SK-N-SH treated with all-trans-retinoic acid at 6 μM for 48 hours (cell line): ENCODE data around the gene TMEM132D.

Experiments used
- ATAC-seq: fragments of 200-7000 bp; cut with Tn5 transposase; 3 replicates; pipeline ENCODE4 v1.9.1; 2020; ENCODE audit warnings: mild to moderate bottlenecking, moderate library complexity
- ARNTL ChIP-seq: fragments of 450-650 bp; formaldehyde crosslinking; IDR thresholded peaks from 2 replicates; pipeline ENCODE4 v1.5.0; 2020; ENCODE audit warnings: low read depth, mild to moderate bottlenecking, moderate library complexity, borderline replicate concordance
- BACH2 ChIP-seq: fragments of 250-450 bp; sonication (Bioruptor Pico); IDR thresholded peaks from 2 replicates; pipeline ENCODE4 v1.9.0; 2021; ENCODE audit warnings: mild to moderate bottlenecking, borderline replicate concordance
- CREB5 ChIP-seq: fragments of 250-450 bp; sonication (Bioruptor Pico); IDR thresholded peaks from 2 replicates; pipeline ENCODE4 v1.5.1; 2020; ENCODE audit warnings: low read depth, mild to moderate bottlenecking, moderate library complexity
- CSDC2 ChIP-seq: fragments of 250-450 bp; sonication (Bioruptor Pico); IDR thresholded peaks from 2 replicates; pipeline ENCODE4 v1.5.0; 2020; ENCODE audit warnings: mild to moderate bottlenecking, moderate library complexity
- CSRNP3 ChIP-seq: fragments of 250-450 bp; sonication (Bioruptor Pico); IDR thresholded peaks from 2 replicates; pipeline ENCODE4 v1.5.1; 2021; ENCODE audit warnings: mild to moderate bottlenecking, moderate library complexity
- ESRRG ChIP-seq: fragments of 250-450 bp; sonication (Bioruptor Pico); IDR thresholded peaks from 2 replicates; pipeline ENCODE4 v1.6.1; 2021; ENCODE audit warnings: mild to moderate bottlenecking
- GLIS3 ChIP-seq: fragments of 250-450 bp; sonication (Bioruptor Pico); IDR thresholded peaks from 2 replicates; pipeline ENCODE4 v1.5.0; 2020; ENCODE audit warnings: mild to moderate bottlenecking, moderate library complexity
- ISL1 ChIP-seq: fragments of 250-450 bp; sonication (Bioruptor Pico); IDR thresholded peaks from 2 replicates; pipeline ENCODE4 v2.1.2; 2022; ENCODE audit warnings: mild to moderate bottlenecking, moderate library complexity
- OSR1 ChIP-seq: fragments of 250-450 bp; sonication (Bioruptor Pico); IDR thresholded peaks from 2 replicates; pipeline ENCODE4 v1.8.0; 2022; ENCODE audit warnings: moderate library complexity, mild to moderate bottlenecking, inconsistent platforms
- RARB ChIP-seq: fragments of 250-450 bp; sonication (Bioruptor Pico); IDR thresholded peaks from 2 replicates; pipeline ENCODE4 v1.8.0; 2021; ENCODE audit warnings: mild to moderate bottlenecking, moderate library complexity
- SNAI2 ChIP-seq: fragments of 250-450 bp; sonication (Bioruptor Pico); IDR thresholded peaks from 2 replicates; pipeline ENCODE4 v1.5.0; 2020; ENCODE audit warnings: mild to moderate bottlenecking, moderate library complexity
- TOX ChIP-seq: fragments of 250-450 bp; sonication (Bioruptor Pico); IDR thresholded peaks from 2 replicates; pipeline ENCODE4 v1.8.0; 2021; ENCODE audit warnings: mild to moderate bottlenecking, moderate library complexity, borderline replicate concordance
- ZFP3 ChIP-seq: fragments of 250-450 bp; sonication (Bioruptor Pico); IDR thresholded peaks from 2 replicates; pipeline ENCODE4 v1.5.0; 2020; ENCODE audit warnings: mild to moderate bottlenecking, moderate library complexity
- ZFP30 ChIP-seq: fragments of 450-650 bp; formaldehyde crosslinking; IDR thresholded peaks from 2 replicates; pipeline ENCODE4 v1.5.0; 2022; ENCODE audit warnings: mild to moderate bottlenecking, moderate library complexity
- ZNF565 ChIP-seq: fragments of 450-650 bp; formaldehyde crosslinking; conservative IDR thresholded peaks from 2 replicates; pipeline ENCODE4 v1.5.0; 2020; ENCODE audit warnings: low read depth, mild to moderate bottlenecking, moderate library complexity
- ZNF8 ChIP-seq: fragments of 450-650 bp; formaldehyde crosslinking; IDR thresholded peaks from 2 replicates; pipeline ENCODE4 v1.5.0; 2020; ENCODE audit warnings: mild to moderate bottlenecking, moderate library complexity
- TF ChIP-seq, protein P1 (sequence below): fragments of 250-450 bp; sonication (Bioruptor Pico); IDR thresholded peaks from 2 replicates; pipeline ENCODE4 v1.8.0; 2020; ENCODE audit warnings: mild to moderate bottlenecking, moderate library complexity, borderline replicate concordance
- TF ChIP-seq, protein P2 (sequence below): fragments of 250-450 bp; sonication (Bioruptor Pico); IDR thresholded peaks from 2 replicates; pipeline ENCODE4 v1.5.0; 2020; ENCODE audit warnings: mild to moderate bottlenecking, moderate library complexity

The TMEM132D gene

DNA sequence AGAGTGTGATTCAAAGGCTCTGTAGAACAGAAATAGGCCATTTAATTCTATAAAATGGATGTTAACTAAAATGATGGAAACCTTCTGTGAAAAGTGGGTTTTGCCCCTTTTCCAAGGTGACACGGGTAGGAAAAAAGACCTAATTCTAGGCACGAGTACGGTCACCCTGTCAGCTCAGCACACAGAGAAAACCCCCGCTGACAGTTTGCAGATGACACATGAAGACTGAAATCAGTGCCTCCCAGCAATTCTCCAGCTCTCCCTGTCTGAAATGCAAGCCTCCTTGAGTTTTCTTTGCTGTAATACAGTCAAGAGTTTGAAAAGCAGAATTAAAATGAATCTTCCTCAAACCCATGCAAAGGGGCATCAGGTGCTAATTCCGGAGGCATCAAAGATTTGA, 230.0 kb downstream of the TMEM132D start (continued):
- no peak for TF ChIP-seq TOX (CRISPR knock-in tag)
- TF ChIP-seq ISL1 (CRISPR knock-in tag), result no peak
- no peak for TF ChIP-seq CSDC2 (CRISPR knock-in tag)
- TF ChIP-seq CREB5 (CRISPR knock-in tag), result no peak
- no peak for TF ChIP-seq ESRRG (CRISPR knock-in tag)
- TF ChIP-seq ZNF8, result no peak
- TF ChIP-seq, protein P1, sequence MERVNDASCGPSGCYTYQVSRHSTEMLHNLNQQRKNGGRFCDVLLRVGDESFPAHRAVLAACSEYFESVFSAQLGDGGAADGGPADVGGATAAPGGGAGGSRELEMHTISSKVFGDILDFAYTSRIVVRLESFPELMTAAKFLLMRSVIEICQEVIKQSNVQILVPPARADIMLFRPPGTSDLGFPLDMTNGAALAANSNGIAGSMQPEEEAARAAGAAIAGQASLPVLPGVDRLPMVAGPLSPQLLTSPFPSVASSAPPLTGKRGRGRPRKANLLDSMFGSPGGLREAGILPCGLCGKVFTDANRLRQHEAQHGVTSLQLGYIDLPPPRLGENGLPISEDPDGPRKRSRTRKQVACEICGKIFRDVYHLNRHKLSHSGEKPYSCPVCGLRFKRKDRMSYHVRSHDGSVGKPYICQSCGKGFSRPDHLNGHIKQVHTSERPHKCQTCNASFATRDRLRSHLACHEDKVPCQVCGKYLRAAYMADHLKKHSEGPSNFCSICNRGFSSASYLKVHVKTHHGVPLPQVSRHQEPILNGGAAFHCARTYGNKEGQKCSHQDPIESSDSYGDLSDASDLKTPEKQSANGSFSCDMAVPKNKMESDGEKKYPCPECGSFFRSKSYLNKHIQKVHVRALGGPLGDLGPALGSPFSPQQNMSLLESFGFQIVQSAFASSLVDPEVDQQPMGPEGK (CRISPR knock-in tag), result no peak
- TF ChIP-seq ZNF565 (CRISPR knock-in tag), result no peak
- TF ChIP-seq, all 23 proteins: peak for 0

GRCh38 chr12:129672110-129672509, 231.7 kb downstream of the TMEM132D start:
- no peak for TF ChIP-seq OSR1 (CRISPR knock-in tag)
- no peak for TF ChIP-seq ISL1 (CRISPR knock-in tag)
- TF ChIP-seq BACH2, result no peak
- TF ChIP-seq, protein P1 (CRISPR knock-in tag), result no peak
- TF ChIP-seq CSRNP3 (CRISPR knock-in tag), result no peak
- TF ChIP-seq, protein P2, sequence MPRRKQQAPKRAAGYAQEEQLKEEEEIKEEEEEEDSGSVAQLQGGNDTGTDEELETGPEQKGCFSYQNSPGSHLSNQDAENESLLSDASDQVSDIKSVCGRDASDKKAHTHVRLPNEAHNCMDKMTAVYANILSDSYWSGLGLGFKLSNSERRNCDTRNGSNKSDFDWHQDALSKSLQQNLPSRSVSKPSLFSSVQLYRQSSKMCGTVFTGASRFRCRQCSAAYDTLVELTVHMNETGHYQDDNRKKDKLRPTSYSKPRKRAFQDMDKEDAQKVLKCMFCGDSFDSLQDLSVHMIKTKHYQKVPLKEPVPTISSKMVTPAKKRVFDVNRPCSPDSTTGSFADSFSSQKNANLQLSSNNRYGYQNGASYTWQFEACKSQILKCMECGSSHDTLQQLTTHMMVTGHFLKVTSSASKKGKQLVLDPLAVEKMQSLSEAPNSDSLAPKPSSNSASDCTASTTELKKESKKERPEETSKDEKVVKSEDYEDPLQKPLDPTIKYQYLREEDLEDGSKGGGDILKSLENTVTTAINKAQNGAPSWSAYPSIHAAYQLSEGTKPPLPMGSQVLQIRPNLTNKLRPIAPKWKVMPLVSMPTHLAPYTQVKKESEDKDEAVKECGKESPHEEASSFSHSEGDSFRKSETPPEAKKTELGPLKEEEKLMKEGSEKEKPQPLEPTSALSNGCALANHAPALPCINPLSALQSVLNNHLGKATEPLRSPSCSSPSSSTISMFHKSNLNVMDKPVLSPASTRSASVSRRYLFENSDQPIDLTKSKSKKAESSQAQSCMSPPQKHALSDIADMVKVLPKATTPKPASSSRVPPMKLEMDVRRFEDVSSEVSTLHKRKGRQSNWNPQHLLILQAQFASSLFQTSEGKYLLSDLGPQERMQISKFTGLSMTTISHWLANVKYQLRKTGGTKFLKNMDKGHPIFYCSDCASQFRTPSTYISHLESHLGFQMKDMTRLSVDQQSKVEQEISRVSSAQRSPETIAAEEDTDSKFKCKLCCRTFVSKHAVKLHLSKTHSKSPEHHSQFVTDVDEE (CRISPR knock-in tag), result no peak
- TF ChIP-seq, all 23 proteins: peak for 0
- ATAC-seq, result no peak

DNA sequence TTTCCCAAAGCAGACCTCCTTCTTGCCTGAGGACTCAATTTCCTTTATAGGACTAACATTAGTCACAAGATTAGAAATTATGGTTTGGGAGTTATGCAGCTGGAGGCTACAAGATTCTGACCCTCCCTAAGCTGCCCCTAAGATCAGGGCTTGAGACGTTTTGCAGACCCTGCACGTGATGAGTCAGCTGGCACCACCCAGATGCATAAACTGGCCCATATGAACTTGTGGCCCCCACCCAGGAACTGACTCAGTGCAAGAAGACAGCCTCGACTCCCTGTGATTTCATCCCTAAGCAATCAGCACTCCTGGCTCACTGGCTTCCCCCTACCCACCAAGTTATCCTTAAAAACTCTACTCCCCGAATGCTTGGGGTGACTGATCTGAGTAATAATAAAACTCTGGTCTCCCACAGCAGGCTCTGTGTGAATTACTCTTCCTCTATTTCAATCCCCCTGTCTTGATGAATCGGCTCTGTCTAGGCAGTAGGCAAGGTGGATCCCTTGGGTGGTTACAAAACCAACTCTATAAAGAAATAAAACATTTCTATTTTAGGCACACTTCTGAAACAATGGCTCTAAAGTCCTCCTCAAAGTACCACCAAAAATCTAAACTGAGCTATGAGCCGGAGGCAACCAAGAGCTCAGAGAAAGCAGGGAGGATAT, 233.4 kb downstream of the TMEM132D start:
- ATAC-seq, result no peak
- TF ChIP-seq ESRRG (CRISPR knock-in tag) (no peak), GLIS3 (CRISPR knock-in tag) (no peak), ZNF8 (no peak), RARB (CRISPR knock-in tag) (no peak), SNAI2 (CRISPR knock-in tag) (no peak), OSR1 (CRISPR knock-in tag) (no peak), ZFP3 (CRISPR knock-in tag) (no peak), ARNTL (CRISPR knock-in tag) (no peak), ZFP30 (CRISPR knock-in tag) (no peak)
- TF ChIP-seq, protein P2 (CRISPR knock-in tag), result no peak
- TF ChIP-seq, all 23 proteins: peak for 0
